ENCODE data around the gene CCDC102A.

CCDC102A gene

DNA sequence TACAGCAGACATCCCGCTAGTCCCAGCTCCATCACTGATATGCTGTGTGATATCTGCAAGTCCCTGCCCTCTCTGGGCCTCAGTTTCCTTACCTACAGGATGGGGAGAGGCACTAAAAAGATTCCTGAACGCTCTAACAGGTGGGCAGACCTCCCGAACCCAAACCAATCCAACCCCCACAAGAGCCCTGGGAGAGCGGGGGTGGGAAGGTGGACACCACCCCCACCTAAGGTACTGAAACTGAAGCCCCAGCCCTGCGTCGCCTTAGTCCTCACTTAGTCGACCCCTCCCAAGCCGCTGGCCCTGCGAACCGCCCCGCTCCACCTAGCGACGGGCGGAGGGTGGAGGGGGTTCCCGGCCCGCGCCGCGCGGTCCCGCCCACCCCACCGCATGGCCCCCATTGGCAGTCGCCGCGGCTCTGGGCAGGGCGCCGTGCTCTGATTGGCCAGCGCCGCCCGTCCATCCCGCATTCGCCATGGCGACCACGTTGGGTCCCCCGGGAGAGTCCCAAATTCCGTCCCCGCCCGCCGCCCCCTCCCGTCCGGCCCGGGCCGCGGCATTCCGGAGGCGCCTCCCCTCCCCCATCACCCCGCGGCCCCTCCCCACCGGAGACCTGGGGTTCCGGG, 578 bp downstream of the CCDC102A start:
- peak; percentile 86 for DNase-seq

DNA sequence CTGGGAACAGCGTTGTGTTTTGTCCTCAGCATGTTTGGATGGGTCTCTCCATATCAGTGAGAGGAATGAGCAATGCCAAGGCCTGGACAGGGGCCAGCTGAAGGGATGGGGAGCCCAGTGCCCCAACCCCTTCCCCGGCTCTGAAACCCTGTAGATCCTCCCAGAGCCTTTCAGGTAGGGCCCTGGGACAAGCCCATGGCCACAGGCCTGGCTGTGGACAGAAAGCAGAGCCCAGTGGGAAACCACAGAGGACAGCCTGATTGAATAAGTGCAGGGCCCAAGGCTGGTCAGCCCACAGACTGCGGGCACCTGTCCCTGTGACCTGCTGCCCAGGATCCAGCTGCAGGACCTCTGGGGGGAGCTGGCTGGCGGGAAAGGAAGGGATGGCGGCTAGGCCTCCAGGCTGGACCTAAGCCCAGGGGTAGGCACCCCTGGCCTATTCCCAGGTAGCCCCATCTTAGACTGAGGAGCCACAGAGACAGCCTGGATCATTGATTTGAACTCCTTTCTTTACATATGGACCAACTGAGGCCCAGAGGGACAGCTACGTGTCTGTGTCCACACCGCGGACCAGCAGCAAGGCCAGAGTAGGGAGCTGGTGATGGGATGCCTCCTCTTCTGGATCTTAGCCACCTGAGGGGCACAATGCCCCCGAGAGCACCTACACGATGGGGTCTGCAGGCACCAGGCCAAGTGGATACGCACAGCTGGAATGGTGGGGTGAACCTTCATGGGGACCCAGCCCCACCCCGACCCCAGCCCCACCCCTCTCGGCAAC, 1.3 kb downstream of the CCDC102A start:
- no peak for DNase-seq

DNA sequence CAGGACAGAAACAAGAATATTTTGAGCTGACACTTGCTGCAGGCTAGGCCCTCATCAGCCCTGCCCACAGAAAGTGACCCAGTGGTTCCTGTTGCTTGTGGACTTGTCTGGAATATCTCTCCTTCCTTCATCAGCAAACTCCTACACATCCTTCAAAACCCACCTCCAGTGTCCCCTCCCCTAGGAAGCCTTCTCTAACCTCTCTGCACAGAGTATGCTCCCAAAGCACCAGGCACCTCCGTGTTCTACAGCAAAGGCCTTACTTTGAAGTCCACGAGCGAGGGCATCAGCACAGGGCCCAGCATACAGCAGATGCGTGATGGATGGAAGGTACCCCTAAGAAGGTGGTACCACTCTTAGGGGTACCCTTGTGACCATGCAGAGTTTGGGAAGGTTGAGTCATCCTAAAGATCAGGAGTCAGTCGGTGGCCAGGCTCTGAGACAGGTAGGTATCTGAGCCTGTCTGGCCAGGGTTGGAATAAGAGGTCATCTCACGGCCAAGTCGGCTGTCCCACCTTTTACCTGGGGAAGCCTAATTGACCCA, 2.0 kb downstream of the CCDC102A start:
- no peak for DNase-seq

DNA sequence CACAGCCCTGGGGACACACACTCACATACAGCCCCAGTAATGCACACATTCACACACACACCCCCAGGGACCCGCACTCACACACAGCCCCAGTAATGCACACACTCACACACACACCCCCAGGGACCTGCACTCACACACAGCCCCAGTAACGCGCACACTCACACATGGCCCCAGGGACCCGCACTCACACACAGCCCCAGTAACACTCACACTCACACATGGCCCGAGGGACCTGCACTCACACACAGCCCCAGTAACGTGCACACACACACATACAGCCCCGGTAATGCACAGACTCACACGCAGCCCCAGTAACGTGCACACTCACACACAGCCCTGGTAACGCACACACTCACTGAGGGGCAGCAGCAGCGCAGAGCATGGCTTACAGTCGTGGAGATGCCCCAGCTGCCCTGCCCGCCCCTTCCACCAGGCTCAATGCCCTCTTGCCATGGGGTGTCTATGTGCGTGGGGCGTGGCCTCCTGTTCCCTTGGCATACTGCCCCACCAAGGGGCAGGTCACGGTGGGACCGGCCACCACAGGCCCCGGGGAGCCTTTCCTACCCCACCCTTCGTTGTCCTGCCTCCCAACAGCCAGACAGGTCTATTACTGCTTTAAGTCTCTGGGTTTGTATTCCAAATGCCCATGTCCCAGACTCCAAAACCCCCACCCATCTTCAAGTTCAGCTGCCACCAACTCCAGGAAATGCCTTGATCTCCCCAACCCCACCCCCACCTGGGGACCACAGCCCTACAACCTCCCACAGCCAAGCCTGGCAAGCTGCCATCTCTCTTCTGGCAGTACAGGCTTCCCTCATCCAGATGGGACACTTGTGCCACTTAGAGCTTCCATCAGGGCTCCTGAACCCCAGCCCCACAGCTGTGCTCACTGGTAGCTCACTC, 2.7 kb downstream of the CCDC102A start:
- DNase-seq = no peak

DNA sequence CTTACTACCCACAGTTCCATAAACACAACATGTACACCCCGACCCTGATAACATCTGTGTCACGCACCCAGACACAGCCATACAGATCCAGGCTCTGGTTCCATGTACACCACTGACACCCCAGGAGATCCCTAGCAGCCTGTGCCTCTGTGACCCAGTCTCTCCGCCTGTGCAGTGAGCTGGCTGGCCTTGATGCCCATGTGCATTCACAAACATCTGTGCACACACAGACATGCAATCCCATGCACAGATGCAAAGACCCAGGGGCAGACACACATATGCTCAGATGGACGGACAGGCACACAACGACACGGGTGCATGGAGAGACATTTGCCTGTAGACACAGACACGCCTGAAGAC, 4.1 kb downstream of the CCDC102A start:
- no peak for DNase-seq

DNA sequence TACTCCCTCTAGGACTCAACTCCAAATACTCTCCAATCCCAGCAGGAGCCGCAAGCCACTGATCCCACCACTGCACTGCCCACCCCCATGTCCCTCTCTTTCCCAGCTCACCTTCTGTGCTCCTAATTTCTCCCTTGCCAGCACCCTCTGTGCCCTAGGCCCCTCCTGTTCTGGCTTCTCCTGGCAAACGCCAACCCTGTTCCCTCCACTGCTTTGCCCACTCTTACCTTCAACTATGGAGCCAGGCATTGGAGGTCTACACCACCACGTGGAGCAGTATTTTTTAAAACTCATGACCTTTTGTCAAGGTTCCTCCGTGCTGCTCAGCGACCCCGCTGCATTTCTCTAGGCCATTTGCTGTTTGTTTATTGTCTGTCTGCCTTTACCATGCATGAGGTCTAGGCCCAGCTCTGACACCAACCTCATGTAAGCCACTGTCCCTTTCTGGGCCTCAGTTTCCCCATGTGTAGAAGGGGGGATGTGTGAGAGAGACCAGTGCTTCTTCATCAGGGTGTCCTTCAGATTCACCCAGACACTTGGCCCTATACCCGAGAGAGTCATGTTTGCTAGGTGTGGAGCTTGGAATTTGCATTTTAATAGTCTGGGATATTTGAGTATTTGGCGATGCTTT, 4.6 kb downstream of the CCDC102A start:
- DNase-seq = no peak

DNA sequence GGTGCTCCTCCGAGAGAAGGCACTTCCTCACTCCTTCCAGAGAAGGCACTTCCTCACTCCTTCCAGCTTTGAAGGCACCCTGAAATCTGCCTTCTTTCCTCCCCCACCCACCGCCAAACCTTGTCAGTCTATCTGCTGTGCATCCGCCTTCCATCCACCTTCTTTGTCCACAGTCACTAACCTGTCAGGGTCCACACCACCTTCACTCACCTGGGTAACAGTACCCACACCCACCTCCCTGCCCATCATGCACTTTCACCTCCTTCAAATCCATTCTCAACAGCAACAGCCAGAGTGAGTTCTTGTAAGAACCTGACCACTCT, 5.2 kb downstream of the CCDC102A start:
- DNase-seq = no peak

DNA sequence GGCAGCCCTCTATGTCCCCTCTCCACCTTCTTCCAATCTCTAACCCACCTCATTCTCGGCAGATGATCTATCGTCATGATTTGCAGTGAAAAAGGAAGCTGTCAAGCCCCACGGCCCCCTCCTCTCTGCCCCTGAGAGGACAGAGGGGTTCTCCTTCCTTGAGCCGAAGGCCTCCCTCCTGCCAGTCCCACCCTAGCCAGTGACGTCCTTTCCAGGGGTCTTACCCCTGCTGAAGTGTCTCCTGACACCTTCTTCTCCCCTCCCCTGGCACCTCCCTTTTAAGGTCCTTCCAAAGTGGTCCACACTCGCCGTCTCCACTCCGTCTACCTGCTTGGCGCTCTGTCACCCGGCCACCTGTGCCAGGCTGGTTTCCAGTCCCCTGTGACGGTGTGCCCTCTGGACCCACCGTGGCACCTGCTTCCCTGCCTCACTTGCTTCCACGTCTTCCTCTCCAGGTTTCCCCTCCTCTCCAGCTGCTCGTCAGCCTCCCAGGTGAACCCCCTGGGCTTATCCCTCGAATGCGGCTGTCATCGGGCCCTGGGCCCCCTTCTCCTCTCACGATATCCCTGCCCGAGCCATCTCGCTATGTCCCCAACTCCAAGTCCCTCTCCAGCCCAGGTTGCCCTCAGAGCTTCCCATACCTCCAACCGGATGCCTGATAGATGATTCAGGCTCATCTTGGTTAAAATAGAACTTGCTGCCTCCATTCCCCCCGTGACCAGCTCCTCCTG, 5.7 kb downstream of the CCDC102A start:
- peak; percentile 14 for DNase-seq

DNA sequence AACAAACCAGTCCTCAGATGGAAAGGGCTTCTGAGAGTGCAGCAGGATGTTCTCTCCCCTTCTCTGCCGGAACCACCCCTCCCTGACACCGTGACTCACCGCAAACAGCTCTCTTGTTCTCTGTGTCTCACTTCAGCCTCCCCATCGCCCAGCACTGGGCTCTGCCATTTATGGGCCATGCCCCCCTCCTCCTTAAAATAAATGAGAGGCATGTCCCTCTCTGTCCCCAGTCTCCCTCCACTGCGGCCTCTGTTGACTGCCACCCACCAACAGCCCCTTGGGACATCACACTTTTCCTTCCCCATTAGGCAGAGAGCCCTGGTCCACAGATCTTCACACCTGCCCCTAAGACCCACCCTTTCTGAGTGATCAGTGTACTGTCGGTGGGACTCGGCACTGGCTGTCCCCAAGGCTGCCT, 6.3 kb downstream of the CCDC102A start:
- DNase-seq = peak; percentile 68

DNA sequence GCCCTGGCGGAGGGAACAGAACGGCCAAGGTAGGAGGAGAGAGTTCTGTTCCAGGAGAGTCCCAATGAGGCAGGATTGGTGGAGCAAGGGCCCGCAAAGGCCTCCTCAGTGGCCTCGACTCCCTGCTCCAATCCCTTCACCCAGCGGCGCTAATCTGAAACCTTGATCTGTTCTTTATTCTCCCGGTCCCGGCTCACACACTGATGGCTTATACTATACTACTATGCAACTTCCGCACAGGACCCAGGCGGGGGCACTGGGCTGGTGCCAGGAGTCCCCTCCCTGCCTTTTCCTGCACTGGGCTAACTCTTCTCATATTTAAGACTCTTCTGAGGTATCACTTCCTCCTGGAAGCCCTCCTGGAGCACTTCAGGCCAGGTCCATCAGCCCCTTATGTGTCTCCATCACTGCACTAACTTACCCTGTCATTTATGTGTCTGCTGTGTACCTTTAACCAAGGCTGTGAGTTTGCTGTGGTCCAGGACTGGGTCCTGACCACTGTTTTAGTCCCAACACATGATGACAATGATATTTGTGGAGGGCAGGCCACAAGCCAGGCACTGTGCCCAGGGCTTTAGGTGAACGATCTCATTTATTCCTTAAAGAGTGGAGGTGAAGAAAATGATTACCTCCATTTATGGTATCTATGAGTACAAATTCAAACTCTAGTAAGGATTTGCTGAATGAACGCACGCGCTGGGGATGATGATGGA, 6.8 kb downstream of the CCDC102A start:
- no peak for DNase-seq

DNA sequence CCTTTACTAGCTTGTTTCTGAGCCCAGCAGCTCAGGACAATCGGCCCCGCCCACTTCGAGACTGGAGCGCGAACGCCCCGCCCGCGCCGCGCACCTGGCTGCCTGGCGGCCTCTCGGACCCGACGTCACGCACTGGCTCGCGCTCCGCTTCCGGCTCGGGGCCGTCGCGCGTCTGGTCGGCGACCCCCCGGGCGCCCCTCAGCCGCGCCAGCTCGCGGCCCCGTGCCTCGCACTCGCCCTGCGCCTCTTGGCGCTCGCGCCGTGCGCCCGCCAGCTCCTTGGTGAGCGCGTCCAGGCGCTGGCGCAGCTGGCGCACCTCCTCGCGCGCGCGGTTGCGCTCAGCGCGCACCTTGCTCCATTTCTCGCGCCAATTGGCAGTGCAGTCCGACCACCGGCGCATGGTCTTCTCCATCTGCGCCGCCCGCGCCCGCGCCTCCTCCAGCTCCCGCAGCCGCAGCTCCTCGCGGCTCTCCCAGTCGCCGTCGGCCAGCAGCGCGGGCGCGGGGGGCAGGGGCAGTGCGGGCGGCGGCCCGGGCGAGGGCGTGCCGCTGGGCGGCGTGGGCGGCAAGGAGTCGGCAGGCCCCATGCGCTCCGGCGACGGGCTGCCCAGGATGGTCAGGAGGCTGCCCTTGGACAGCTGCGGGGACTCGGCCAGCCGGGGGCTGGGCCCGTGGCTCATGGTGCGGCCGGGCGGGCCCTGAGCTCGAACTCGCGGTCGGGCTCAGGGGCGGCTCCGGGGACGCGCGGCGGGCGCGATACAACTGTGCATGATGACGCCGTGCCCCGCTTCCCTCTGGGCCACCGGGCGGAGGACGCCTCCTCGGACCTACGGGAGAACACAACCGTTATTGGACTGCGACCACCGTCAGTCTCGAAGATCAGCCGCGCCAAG, 7.6 kb downstream of the CCDC102A start:
- DNase-seq = no peak

DNA sequence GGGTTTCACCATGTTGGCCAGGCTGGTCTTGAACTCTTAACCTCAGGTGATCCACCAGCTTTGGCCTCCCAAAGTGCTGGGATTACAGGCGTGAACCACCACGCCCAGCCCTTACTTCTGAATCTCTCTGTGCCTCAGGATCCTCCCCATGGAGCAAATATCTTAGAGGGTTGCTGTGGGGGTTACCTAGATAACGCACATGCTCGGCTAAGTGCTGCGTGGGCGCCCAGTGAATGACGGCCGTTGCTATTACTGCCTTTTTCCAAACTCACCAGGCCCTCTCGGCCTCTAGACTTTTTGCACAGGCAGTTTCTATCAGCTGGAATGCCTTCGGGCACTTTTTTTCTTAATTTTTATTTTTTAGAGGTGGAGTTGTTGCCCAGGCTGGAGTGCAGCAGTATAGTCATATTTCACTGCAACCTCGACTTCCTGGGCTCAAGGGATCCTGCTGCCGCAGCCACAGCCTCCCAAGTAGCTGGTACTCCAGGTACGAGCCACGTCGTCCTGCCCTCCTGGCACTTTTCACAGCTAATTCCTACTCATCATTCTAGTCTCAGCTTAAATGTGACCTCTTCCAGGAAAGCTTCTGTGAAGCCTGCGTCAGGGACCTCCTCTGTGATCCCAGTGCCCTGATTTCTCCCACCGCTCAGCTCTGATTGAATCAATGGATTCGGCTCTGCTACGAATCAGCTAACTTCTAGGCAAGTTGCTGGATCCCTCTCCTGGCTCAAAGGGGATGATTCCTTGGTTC, 8.6 kb downstream of the CCDC102A start:
- DNase-seq = no peak

DNA sequence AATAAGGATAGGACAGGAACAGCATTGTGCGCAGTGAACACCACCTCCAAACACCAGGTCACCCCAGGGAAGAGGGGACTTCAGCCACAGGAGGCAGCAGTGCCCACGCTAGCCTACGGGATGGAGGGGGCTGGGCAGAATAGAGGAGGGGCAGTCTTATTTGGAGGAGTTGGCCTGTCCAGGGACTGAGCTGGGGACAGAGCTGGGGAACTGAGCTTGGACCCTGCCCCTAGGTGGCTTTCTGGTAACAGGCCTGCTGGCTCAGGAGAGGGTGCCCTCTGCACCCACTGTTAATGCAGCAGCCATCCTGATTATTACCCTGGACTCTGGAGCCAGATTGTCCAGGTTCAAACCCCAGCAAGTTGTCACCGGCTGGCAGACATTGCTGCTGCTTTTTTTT, 9.3 kb downstream of the CCDC102A start:
- no peak for DNase-seq

DNA sequence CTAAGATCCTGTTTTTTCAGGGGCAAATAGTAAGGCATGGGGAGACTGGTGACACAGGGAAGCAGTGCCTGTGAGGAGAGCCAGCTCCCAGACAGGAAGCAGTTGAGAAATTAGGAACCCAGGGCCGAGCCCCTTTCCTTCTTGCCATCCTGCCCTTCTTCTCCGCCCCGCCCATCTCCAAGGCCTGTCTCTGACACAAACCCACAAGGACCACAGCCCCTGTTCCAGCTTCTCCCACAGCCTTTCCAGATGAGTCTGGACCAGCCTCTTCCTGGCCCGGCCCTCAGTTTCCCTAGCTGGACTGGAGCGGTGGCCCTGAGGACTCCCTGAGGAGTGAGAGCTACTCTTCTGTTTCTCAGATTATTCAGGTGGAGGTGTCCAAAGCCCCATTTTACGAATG, 9.9 kb downstream of the CCDC102A start:
- DNase-seq = no peak

DNA sequence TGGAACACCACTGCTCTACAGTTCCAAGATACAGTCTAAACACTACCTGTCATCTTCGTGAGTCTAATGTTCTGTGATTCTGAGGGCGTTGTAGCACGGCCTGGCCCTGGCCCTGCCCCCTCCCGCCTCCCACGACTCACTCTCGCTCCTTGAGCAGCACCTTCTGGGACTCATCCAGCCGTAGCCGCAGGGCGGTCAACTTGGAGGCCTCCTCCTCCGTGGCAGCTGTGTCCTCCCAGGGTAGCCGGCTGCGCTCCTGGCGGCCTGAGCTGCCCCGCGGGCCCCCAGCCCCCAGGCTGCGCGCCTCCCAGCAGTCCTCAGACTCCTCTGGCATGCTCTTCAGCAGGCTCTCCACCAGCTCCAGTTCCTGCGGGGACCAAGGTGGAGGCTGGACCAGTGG, 10.6 kb downstream of the CCDC102A start:
- DNase-seq = no peak

DNA sequence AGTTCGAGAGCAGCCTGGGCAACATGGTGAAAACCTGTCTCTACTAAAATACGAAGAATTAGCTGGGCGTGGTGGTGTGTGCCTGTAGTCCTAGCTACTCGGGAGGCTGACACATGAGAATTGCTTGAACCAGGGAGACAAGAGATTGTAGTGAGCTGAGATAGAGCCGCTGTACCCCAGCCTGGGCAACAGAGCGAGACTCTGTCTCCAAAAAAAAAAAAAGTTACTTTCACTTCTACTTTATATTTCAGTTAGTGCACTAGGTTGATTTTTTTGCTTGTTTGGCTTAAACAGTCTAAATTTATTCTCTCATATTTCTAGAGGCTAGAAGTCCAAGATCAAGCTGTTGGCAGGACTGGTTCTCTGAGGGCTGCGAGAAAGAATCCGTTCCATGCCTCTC, 13.4 kb downstream of the CCDC102A start:
- DNase-seq = no peak

DNA sequence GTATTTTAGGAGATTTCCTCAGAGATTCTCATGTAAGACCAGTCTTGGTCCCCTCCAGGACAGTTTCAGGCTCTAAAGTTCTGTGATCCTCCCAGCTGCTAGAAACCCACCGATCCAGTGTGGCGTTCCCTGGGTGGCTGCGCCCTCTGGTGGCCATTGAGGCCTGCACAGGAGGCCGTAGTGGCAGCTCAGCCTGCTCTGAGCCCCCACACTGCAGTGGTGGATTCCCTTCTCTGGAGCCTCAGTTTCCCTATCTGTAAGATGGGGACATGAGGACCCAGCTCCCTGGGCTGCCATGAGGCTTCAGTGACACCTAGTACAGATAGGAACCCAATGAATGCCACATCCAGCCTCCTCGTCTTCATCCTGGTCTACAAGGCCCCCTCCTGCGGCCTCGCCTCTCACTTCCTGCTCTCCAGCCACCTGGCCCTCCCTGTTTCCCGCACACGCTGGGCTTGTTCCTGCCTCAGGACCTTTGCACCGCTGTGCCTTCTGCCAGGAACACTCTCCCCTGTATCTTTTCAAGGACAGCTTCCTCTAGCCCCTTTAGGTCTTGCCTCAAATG, 16.5 kb downstream of the CCDC102A start:
- DNase-seq = peak; percentile 64

DNA sequence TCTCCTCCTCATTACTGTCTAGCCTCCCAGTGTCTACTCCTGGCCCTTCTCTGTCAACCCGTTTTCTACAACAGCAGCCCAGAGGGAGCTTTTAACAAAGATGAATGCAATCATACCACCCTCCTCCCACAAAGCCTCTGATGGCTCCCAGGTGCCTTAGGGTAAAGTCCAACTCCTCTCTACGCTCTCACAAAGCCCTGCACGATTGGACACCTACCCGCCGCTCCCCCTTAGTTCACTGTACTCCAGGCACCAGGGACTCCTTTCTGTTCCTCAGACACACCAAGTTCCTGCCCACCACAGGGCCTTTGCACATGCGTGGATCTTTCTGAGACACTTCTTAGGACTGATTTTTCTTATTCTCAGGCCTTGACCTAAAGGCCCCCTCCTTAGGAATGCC, 17.4 kb downstream of the CCDC102A start:
- DNase-seq = no peak

DNA sequence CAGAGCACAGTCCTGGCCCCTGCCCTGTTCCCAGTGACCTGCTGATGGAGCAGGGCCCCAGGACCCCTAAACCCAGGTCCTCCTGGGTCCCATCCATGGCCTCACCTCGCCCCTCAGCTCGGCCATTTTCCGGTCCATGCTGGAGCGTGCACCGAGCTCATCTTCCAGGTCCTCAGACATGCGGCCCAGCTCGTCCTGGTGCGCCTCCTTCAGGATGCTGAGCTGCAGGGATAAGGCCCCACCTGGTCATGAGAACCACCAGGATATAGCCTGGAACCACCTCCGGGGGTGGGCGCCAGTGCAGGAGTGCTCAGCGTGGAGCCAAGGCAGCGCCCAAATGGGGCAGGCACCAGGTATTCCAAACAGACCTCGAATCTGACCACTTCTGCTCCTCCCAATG, 17.9 kb downstream of the CCDC102A start:
- no peak for DNase-seq

All from EL (cell line).